ENCODE results near the gene MPDZ.

MPDZ gene

DNA sequence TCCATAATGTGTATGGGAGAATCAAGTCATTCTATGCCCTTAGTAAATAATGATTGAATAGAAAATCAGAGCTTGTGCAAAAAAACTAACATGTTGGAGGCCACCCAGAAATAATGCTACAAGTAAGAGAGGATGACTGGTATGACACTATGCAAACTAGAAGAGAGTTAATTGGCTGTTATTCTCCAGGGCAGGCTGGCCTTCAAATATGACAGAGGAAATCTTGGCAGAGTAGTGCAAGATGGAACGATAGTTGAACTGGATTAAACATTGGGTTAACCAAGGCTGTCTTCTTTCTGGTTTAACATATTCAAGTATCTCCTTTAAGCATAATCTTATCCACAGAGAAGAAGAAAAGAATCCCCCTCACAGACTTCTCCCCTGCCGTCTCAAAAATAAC, 196.1 kb downstream of the MPDZ start:
- DNase-seq (ENCODE audit: low spot score): no peak

DNA sequence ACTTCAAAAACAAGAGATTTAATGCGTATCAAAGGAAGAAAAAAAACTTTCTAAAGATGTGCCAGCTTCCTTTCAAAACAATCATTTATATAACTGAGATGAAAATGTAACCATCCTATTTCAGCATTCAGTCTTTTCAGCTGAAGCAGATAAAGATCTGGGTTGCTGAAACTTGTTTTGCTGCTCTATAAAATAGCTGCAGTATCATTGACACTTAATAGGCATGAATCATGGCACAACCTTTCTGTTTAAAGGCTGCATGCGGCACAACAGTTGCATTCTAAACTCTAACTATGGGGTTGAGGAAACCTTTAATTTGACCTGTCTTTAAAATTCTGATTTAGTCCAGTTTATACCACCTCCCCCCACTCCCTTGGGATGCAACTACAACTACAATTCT, 196.7 kb downstream of the MPDZ start:
- no peak for DNase-seq (ENCODE audit: low spot score)

DNA sequence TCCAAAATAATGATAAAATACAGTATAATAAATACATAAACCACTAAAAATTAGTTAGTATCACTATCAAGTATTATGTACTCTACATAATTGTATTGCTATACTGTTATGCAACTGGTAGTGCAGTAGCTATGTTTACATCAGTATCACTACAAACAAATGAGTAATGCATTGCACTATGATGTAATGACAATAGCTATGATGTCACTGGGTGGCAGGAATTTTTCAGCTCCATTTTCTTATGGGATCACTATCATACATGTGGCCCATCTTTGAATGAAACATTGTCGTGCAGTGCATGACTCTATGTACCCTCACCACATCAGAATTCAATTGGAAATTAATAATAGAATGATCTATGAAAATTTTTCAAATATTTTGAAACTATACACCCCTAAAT, 201.3 kb downstream of the MPDZ start:
- no peak for DNase-seq (ENCODE audit: low spot score)

DNA sequence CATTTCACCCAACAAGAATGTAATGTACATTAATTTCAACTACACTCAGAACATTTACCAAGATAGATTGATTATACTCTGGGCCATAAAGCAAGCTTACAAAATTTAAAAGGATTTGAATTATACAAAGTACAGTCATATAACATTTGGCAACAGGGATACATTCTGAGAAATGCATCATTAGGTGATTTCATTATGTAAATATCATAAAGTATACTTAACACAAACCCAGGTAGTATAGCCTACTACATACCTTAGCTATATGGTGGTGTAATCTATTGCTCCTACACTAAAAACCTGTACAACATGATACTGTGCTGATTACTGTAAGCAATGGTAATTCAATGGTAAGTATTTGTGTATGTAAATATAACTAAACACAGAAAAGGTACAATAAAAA, 202.9 kb downstream of the MPDZ start:
- DNase-seq (ENCODE audit: low spot score): no peak

DNA sequence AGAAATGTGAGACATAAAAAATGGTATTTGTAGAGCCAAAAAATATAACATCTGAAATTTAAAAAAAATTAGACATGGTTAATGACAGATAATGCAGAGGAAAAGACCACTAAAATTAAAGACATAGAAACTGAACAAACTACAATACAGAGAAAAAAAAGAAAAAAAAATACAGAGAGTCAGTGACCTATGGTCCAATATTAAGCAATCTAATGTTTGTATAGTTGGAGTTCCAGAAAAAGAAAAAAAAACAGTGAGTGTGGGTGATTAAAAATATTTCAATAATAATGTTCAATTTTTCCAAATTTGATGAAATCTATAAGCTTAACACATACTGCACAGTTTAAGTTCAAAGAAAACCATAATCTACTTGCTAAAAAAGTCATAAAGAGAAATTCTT, 207.6 kb downstream of the MPDZ start:
- no peak for DNase-seq (ENCODE audit: low spot score)

DNA sequence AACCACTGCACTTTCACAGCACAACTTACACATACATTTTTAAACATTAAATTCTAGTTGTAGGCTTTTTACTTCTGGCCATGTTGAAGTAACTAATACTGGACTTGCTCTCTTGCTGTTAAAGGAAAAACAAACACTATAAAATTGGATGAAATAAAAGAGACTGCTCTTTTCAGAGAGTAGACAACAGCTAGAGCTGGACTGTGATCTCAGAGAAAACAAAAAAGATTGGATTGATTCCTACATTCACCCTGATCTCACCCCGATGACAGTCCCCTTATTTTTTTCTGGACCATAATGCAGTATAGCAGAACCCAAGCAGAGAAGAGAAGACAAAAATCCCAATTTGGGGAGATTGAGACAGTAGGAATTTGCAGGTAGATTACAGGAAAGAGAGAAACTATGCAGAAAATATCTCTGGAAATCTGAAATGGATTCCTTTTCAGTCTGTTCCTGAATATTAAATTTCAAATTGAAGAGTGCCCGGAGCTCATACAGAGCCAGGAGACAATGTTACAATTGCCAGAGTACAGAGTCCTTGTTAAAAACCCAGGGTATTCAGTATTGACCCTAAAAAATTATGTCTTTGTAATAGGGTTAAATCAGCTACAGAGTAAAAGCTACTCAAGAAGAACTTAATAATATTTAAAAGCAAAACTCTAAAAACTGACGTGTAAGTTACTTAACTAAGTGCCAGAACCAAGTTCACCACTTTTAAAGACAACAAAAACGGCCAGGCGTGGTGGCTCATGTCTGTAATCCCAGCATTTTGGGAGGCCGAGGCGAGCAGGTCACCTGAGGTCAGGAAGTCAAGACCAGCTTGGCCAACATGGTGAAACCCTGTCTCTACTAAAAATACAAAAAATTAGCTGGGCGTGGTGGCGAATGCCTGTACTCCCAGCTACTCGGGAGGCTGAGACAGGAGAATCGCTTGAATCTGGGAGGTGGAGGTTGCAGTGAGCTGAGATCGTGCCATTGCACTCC, 208.6 kb downstream of the MPDZ start:
- DNase-seq (ENCODE audit: low spot score): no peak

DNA sequence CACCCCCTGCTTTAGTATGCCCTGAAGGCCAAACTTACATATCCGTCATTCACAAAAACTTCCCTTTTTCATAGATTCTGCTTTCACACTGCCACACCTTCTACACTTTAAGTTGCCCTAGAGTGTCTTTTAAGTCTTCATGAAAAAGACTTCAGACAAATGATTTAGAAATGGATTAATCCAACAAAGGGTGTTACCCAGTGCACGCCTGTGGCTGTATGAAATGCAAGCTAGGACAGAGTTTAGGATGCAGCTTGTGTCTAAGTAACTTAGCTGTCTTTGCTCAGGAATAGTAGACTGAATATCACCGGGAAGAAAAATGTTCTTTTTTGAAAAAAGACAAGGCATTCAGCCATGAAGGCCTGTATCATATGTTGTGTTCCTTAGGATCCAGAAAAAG, 210.0 kb downstream of the MPDZ start:
- DNase-seq (ENCODE audit: low spot score): no peak

DNA sequence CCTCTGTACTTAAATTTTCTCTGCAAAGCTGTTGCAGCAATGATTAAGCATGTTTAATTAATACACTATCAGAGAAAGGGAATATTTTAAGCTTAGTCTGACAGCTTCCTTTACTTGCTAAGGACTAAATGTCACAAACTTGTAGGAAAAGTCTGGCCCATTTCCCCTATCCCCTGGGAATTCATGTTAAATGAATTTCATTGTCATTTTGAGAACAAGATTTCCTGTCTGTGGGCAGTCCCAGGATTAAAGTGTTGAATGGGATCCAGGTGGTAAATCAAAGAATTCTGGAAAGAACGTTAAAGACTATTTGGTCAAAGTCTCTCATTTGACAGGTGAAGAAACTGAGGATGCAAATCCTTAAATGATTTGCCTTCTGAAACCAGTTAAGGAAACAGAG, 214.8 kb downstream of the MPDZ start:
- no peak for DNase-seq (ENCODE audit: low spot score)

DNA sequence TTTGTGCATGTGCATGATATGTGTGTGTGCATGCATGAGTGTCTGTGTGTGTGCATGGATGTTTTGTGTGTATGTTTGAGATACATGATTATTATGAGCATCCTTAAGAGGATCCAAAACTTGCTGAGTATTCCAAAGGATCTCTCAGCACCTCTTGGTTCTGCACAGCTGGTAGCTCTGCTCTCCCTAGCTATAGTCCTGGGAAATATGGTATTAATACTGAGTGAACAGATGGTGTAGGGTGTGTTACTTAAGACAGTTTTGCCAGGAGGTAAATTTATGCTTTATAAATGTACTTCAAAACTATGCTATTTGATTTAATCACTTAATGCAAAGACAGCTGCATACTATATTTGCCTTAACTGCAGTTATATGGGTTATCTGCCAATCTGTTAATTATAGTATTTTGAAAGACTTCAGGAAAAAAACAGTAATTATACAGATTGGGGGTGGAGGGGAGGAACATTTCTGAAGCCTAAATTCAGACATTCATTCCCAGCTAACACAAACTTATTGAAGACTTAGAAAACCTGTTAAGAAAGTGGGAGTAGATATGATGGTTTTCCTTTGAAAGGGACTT, 215.5 kb downstream of the MPDZ start:
- DNase-seq (ENCODE audit: low spot score): no peak

DNA sequence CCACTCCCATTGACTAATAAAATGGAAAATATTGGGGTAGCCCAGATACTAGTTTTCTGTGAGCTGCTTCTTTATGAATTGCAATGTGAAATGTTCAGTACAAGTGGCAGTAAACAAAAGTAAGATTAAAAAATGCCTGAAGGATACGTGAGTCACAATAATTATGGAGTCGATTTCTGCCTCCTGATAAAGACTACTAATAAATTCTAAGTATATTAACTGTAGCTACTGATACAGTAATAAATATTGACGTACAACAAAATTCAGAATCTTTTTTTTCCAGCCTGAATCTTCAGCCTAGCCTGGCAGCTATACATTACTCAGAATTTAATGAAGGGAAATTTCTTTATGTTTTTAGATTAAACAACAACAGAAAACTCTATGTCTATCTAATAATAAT, 218.1 kb downstream of the MPDZ start:
- no peak for DNase-seq (ENCODE audit: low spot score)

All from globus pallidus (tissue), 1 donor.